GM10847 (cell line): ENCODE results near the gene AGK.

Experiments
- POLR2A ChIP-seq: IDR thresholded peaks from 2 replicates; pipeline ENCODE4 v1.6.1; 2011; ENCODE audit not compliant: insufficient read length; ENCODE audit errors: extremely low read depth

Gene AGK

DNA sequence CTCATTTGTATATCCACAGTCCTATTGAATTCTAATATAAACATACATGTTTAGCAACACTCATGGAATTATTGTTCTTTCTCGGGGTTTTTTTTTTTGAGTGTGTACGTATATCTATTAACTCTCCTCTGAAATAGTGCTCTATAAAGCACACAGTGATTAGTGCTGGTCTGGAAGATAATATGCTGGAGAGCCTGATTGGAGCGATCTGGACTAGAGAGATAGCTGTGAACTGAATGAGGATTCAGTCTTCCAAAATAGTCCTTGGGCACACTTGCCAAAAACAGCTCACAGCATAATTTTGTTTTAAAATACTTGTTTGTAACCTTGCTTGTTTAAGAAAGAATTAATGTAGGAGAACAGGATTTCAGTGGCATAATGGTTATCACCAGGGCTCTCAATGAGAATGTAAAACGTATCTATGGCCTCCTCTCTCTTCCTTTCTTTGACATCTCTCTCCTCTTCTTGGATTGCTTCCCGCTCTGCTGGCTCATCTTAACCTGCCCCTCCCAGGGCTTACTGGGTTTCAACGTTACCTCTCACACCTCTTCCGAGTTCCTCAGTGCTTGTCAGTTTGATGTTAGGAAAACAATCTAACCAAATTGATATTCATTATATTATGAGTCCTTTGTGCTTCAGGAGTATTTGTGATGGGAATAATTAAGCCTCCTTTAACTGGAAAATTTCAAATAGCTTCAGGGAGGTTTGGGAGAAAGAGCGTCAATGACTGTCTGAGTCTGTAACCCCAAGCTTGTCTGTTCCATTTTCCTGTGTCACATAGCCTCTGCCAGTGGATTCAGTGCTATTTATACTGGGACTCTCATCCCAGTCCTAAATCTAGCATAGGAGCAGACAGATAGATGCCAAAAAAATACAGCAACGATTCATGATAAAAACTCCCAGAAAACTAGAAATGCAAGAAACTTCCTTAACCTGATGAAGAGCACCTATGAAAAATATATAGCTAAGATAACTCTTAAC is 16.2 kb upstream of the AGK start:
- no peak for TF ChIP-seq POLR2A

DNA sequence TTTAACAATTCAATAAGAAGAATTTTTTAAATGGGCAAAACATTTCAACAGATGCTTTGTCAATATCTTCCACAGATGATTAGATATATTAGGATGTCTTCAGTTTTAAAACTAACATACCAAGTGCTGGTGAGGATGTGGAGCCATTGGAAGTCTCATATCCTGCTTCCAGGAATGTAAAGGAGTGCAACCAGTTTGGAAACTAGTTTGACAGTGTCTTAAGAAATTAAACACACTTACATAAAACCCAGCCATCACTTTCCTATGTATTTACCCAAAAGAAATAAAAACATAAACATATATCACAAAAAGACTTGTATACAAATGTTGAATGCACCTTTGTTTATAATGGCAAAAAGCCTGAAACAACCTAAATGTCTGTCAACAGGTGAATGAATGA is 13.3 kb upstream of the AGK start:
- no peak for TF ChIP-seq POLR2A

DNA sequence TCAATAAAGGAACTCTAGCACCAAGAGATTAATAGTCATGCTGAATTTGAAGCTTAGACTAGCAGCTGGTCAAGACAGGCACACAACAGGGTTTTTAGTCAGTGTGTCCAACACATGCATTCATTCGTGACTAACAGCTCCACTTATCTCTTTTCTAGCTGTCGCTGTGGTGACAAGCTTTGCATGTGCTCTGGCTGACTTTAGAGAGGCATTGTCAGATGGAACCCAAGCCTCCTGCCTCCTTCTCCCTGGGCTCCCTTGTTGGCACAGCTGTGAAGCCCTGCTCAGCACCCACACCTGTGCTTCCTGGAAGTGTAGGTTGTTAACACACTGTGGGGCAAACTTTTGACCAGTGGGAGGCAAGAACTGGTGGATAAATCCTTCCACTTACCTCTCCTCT is 9.8 kb upstream of the AGK start:
- TF ChIP-seq POLR2A: no peak

DNA sequence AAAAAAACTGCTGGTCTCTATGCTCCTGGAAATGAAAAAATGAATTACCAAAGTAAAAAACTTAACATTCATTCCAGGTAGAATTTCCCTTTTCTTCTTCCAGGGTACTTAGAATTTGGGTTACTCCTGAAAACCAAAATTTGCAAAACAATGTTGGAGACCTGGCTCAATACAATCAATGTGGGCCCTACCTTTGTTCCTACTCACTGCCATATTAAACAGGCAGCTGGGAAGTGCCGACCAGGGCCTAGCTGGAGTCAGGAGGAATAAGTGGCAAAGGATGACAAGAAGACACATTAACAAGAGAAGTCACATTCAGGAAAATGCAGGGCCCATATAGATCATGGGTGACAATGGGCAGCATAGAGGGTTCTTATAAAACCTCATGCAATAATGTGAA is 6.4 kb upstream of the AGK start:
- TF ChIP-seq POLR2A: no peak

GRCh38 chr7:141549582-141549981 is 1.6 kb upstream of the AGK start:
- no peak for TF ChIP-seq POLR2A

- no peak for TF ChIP-seq POLR2A
Measured at GRCh38 chr7:141550386-141551093, 670 bp upstream of the AGK start.

GRCh38 chr7:141551782-141552181 is 572 bp downstream of the AGK start:
- TF ChIP-seq POLR2A: no peak

DNA sequence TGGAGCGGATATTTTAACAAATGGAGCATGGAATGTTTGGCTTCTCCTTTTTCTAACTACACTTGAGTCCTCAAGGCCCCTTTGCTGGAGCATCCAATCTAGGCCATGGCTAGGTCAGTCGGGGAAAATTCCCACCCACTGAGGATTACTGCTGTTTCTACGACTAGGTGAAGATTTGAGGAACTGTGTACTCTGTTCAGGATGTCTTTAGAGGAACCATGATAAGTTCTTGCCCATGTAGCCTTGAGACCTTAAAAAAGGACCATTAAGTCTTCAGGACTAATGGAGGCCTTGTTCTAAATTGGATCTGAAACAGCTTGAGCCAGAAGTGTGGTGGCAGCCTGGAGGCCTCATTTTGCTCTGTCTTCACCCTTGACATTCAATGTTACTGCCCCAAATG is 6.2 kb downstream of the AGK start:
- TF ChIP-seq POLR2A: no peak

GRCh38 chr7:141558544-141559183 is 7.5 kb downstream of the AGK start:
- no peak for TF ChIP-seq POLR2A

GRCh38 chr7:141559961-141560360 is 8.8 kb downstream of the AGK start:
- no peak for TF ChIP-seq POLR2A

GRCh38 chr7:141562036-141562435 is 10.8 kb downstream of the AGK start:
- no peak for TF ChIP-seq POLR2A

DNA sequence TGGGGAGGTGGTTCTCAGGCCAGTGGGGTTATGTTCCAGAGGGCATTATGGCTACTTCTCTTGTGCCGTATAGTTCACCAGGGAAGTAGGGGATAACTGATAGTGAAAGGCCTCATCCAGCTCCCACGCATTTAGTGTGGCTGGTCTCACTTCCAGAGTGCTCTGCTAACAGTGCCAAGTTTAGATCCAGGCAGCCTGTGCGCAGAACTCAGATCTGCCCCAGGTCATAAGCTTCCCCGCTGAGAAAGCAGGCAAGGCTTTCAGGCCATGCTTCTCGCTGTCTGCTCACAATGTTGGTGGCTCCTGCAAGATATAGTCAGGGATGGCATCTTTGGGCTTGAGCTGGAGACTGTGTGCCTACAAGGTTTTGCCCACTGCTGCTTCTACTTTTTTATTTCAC is 11.3 kb downstream of the AGK start:
- TF ChIP-seq POLR2A: no peak

DNA sequence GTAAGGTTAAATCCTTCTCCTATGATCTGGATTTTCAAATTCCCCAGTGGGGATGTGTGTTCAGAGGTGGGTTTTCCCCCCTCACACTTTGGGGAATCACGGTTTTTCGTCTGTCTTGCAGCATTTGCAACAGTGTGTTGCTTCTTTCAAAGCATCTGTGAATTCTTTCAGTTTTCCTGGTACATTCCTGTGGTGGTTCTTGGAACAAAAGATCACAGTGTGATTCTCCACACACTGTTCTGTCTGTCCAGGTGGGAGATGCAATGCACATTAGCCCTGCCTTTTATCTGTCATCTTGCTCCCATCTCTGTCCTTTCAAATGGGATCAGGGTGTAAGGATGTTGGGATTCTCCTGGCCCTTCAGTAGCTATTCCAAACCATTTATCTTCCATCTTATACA is 11.8 kb downstream of the AGK start:
- no peak for TF ChIP-seq POLR2A

DNA sequence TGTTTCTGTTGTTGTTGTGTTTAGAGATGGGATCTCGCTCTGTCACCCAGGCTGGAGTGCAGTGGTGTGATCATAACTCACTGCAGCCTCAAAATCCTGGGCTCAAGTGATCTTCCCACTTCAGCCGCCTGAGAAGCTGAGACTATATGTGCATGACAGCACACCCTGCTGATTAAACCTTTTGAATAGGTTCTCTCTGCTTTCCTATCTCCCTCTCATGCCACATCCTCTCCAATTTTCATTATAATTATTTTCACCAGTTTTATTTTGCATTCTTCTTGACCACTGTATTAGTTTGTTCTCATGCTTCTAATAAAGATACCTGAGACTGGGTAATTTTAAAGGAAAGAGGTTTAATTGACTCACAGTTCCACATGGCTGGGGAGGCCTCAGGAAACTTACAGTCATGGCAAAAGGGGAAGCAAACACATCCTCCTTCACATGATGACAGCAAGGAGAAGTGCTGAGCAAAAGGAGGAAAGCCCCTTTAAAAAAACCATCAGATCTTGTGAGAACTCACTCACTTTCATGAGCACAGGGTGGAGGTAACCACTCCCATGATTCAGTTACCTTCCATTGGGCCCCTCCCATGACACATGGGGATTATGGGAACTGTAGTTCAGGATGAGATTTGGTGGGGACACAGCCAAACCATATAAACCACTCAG is 12.9 kb downstream of the AGK start:
- TF ChIP-seq POLR2A: no peak

DNA sequence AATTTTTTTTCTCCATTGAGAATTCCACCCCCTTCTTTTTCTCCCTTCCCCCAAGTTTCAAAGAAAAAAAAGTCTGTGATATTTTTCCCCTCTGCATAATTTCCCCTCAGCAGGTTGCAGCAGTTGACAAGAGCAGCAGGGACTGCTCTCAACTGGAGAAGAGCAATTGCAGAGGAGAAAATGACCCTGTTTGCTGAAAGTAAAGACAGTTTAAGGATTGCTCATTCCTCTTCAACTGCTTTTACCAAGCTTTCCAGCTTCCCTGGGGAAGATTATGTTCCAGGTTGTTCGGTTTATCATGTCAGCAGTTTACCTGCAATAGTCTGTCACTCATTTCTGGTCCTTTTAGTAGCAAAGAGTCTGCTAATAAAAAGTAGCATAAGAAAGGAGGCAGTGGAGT is 16.2 kb downstream of the AGK start:
- no peak for TF ChIP-seq POLR2A

DNA sequence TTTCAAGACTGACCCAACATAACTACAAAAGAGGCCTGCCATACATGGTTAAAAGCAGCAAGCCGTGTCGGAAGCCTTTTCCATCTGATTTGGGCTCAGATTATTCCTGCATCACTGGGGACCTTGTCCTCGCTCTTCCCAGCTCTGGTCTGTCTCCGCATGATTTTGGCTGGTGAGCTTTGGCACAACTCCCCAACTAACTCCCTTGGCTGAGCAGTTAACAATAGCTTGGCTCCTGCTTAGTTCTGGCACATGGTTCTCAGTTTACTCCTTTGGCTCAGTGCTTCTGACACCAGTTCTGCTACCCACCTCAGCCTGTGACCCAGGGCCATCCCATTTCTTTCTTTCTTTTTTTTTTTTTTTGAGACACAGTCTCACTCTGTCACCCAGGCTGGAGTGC is 17.0 kb downstream of the AGK start:
- TF ChIP-seq POLR2A: no peak

GRCh38 chr7:141571059-141571458 is 19.8 kb downstream of the AGK start:
- TF ChIP-seq POLR2A: no peak
